Caco-2 (cell line): ENCODE data around the gene NDUFV3. TPM values are rescaled to one million over a fixed set of nuclear protein-coding genes. Genes with fewer than 3 reads are reported as not detected.
A peak's percentile ranks its signal among the peaks of the same experiment; 100 is the strongest.

Experiments
- BruUV-seq: library from RNA; stranded (reverse); fragments of 400-500 nt; replicated peaks from 2 replicates; lab custom pipeline; 2021; lab: Mats Ljungman, UMichigan
- CTCF ChIA-PET: fragments of 300-600 bp; sonication (Branson Sonifier 250); formaldehyde crosslinking; loops from one replicate; lab custom pipeline; 2022; ENCODE audit warnings: antibody characterized with exemption; lab: Charles Lee
- POLR2A ChIA-PET: fragments of 300-600 bp; sonication (Branson Sonifier 250); formaldehyde crosslinking; loops from one replicate; lab custom pipeline; 2022; ENCODE audit warnings: antibody characterized with exemption; lab: Charles Lee
- DNase-seq, 2 experiments: peaks; one replicate each; pipeline versions ENCODE4 v3.0.0 to v3.0.0-alpha.2; 2020 to 2022
- H3K27me3 ChIP-seq: replicated peaks from 2 replicates; pipeline ENCODE4 v1.6.0; 2011; ENCODE audit warnings: low read length; ENCODE audit not compliant: control insufficient read depth, insufficient read depth
- H3K36me3 ChIP-seq: 2 replicates; pipeline ENCODE4 v1.5.1; 2011; ENCODE audit warnings: low read length; ENCODE audit not compliant: control insufficient read depth, insufficient read depth
- H3K4me1 ChIP-seq: fragments of 250-450 bp; sonication (Bioruptor Pico); 2 replicates; pipeline ENCODE4 v1.5.1; 2020; ENCODE audit warnings: mild to moderate bottlenecking
- H3K4me3 ChIP-seq: 2 replicates; pipeline ENCODE4 v1.5.1; 2011; ENCODE audit warnings: low read depth, mild to moderate bottlenecking, control low read depth, low read length
- H3K9me3 ChIP-seq: fragments of 250-450 bp; sonication (Bioruptor Pico); 2 replicates; pipeline ENCODE4 v1.5.1; 2020; ENCODE audit warnings: mild to moderate bottlenecking, moderate library complexity
- H3K27ac Mint-ChIP-seq: one replicate; pipeline ENCODE4 v1.8.0; 2022; ENCODE audit warnings: mixed read lengths; ENCODE audit not compliant: unreplicated experiment
- H3K27me3 Mint-ChIP-seq: one replicate; pipeline ENCODE4 v1.8.0; 2022; ENCODE audit warnings: mixed read lengths; ENCODE audit not compliant: insufficient read depth, unreplicated experiment
- H3K36me3 Mint-ChIP-seq: one replicate; pipeline ENCODE4 v1.8.0; 2022; ENCODE audit warnings: mild to moderate bottlenecking, mixed read lengths; ENCODE audit not compliant: insufficient read depth, unreplicated experiment
- H3K4me1 Mint-ChIP-seq: one replicate; pipeline ENCODE4 v1.8.0; 2022; ENCODE audit warnings: low read depth, mixed read lengths; ENCODE audit not compliant: unreplicated experiment
- H3K4me3 Mint-ChIP-seq: one replicate; pipeline ENCODE4 v1.8.0; 2022; ENCODE audit warnings: mild to moderate bottlenecking, moderate library complexity, mixed read lengths; ENCODE audit not compliant: unreplicated experiment
- H3K9me3 Mint-ChIP-seq: one replicate; pipeline ENCODE4 v1.8.0; 2022; ENCODE audit warnings: mixed read lengths; ENCODE audit not compliant: unreplicated experiment
- intact Hi-C: fragments of 100-400 bp; cut with micrococcal nuclease; formaldehyde crosslinking; loops from one replicate; pipeline ENCODE4 v1.10.0; 2022; ENCODE audit not compliant: unreplicated experiment
- total RNA-seq: library from RNA; stranded (reverse); gene quantifications from 2 replicates; pipeline ENCODE4 v1.2.3, GENCODE V29; 2022
- TF ChIP-seq, protein P1 (sequence below), 2 experiments: fragments of 200-600 bp in 1 of 2; IDR thresholded peaks; 1 replicate in 1 of 2; 2 replicates in 1 of 2; pipeline versions ENCODE4 v1.5.1 to v1.8.0; 2011 to 2022; ENCODE audit warnings: antibody characterized with exemption in 1 of 2, control low read depth in 1 of 2, inconsistent platforms in 1 of 2, low read depth in 1 of 2, low read length in 1 of 2, mild to moderate bottlenecking in 1 of 2, moderate library complexity in 1 of 2; ENCODE audit not compliant: insufficient read depth in 1 of 2, severe bottlenecking in 1 of 2, unreplicated experiment in 1 of 2

The NDUFV3 gene
- total RNA-seq, 1 experiment from 2014 or later, result 32.5 TPM

DNA sequence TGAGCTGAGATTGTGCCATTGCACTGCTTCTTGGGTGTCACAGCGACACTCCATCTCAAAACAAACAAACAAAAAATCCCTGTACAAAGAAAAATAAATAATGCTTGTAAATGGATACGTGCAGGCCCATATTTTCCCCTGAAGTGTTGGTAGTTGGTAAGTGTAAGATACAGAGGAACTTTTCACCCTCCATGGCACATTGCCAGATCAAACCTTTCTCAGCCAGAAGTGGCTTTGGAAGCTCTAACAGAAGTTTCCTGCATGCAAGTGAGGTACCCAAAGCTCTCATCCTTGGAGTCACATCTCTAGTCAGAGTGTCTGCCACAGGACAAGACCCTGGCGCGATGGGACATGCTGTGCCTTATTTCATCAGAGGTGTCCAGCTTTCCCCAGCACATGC lies 7.3 kb downstream of the NDUFV3 start:
- CTCF ChIA-PET, result no interaction called here
- H3K4me3 ChIP-seq, result no peak overlapping the region
- Mint-ChIP-seq H3K9me3 (no peaks in the 10 kb centered on the region), H3K4me3 (no peak overlapping the region), H3K36me3 (peaks cover 61% of the 10 kb centered on the region), H3K27ac (no peak overlapping the region), H3K4me1 (no peaks in the 10 kb centered on the region), H3K27me3 (no peaks in the 10 kb centered on the region)
- H3K36me3 ChIP-seq, result peaks cover 2% of the 10 kb centered on the region
- no peaks in the 10 kb centered on the region for H3K9me3 ChIP-seq
- DNase-seq, result no peak
- POLR2A ChIA-PET, result interaction anchor here (0.5 kb wide), 1 partner anchor 31 kb away, joined by 3 read pairs; no protein-coding TSS in a partner anchor
- no TSS peak for BruUV-seq
- H3K4me1 ChIP-seq, result no peaks in the 10 kb centered on the region
- H3K27me3 ChIP-seq, result no peaks in the 10 kb centered on the region
- intact Hi-C loops, result no loop called here
- TF ChIP-seq, protein P1, sequence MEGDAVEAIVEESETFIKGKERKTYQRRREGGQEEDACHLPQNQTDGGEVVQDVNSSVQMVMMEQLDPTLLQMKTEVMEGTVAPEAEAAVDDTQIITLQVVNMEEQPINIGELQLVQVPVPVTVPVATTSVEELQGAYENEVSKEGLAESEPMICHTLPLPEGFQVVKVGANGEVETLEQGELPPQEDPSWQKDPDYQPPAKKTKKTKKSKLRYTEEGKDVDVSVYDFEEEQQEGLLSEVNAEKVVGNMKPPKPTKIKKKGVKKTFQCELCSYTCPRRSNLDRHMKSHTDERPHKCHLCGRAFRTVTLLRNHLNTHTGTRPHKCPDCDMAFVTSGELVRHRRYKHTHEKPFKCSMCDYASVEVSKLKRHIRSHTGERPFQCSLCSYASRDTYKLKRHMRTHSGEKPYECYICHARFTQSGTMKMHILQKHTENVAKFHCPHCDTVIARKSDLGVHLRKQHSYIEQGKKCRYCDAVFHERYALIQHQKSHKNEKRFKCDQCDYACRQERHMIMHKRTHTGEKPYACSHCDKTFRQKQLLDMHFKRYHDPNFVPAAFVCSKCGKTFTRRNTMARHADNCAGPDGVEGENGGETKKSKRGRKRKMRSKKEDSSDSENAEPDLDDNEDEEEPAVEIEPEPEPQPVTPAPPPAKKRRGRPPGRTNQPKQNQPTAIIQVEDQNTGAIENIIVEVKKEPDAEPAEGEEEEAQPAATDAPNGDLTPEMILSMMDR (IDR thresholded peaks at IDR 0.05; ENCODE audit: insufficient read depth in 1 of 2, low read depth in 1 of 2, low read length in 1 of 2, severe bottlenecking in 1 of 2, unreplicated experiment in 1 of 2), result no peak

DNA sequence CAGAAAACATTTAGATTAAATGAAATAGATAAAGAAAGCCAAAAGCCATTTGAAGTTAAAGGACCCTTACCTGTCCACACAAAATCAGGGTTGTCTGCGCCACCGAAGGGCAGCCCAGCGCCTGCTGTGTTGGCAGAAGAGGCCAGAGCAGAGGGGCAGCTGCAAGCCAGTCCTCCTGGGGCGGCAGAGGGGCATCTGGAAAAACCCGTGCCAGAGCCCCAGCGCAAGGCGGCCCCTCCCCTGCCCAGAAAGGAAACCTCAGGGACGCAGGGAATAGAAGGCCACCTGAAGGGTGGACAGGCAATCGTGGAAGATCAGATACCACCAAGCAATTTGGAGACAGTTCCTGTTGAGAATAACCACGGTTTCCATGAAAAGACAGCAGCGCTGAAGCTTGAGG lies 10.7 kb downstream of the NDUFV3 start:
- no peaks in the 10 kb centered on the region for H3K27me3 ChIP-seq
- peaks cover 64% of the 10 kb centered on the region for H3K36me3 Mint-ChIP-seq
- no peak for DNase-seq
- no peaks in the 10 kb centered on the region for H3K27me3 Mint-ChIP-seq
- H3K36me3 ChIP-seq, result peaks cover 2% of the 10 kb centered on the region
- TSS peak; percentile 12 for BruUV-seq
- H3K4me3 ChIP-seq, result no peak overlapping the region
- no peak overlapping the region for H3K27ac Mint-ChIP-seq
- H3K9me3 ChIP-seq, result no peaks in the 10 kb centered on the region
- H3K9me3 Mint-ChIP-seq, result no peaks in the 10 kb centered on the region
- POLR2A ChIA-PET, result no interaction called here
- no peaks in the 10 kb centered on the region for H3K4me1 Mint-ChIP-seq
- TF ChIP-seq, protein P1 (IDR thresholded peaks at IDR 0.05; ENCODE audit: insufficient read depth in 1 of 2, low read depth in 1 of 2, low read length in 1 of 2, severe bottlenecking in 1 of 2, unreplicated experiment in 1 of 2), result no peak
- no peaks in the 10 kb centered on the region for H3K4me1 ChIP-seq
- H3K4me3 Mint-ChIP-seq, result no peak overlapping the region
- intact Hi-C loops, result no loop called here
- CTCF ChIA-PET, result no interaction called here

DNA sequence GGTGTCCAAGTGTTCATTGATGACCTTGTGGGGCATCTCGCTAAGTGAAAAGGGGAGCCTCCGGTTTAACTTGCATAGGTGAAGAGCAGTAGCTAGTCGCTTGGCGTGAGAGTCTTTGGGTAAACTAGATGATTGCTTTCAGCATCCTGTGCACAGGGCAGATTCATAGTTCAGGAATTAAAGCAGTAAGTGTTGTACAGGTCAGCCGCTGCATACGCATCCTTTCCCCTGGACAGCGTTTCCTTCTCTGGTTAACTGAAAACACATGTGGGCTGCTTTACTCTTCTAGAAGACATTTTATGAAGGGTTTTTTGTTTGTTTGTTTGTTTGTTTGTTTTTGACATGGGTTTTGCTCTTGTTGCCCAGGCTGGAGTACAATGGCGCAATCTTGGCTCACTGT lies 12.1 kb downstream of the NDUFV3 start:
- peaks cover 2% of the 10 kb centered on the region for H3K36me3 ChIP-seq
- H3K4me3 ChIP-seq, result no peak overlapping the region
- Mint-ChIP-seq H3K4me1 (no peaks in the 10 kb centered on the region), H3K27ac (no peak overlapping the region), H3K4me3 (no peak overlapping the region), H3K36me3 (peaks cover 69% of the 10 kb centered on the region), H3K27me3 (no peaks in the 10 kb centered on the region), H3K9me3 (no peaks in the 10 kb centered on the region)
- ChIA-PET CTCF (no interaction called here), POLR2A (no interaction called here)
- no peak for DNase-seq
- H3K27me3 ChIP-seq, result no peaks in the 10 kb centered on the region
- no TSS peak for BruUV-seq
- H3K9me3 ChIP-seq, result no peaks in the 10 kb centered on the region
- H3K4me1 ChIP-seq, result no peaks in the 10 kb centered on the region
- intact Hi-C loops, result no loop called here
- TF ChIP-seq, protein P1 (IDR thresholded peaks at IDR 0.05; ENCODE audit: insufficient read depth in 1 of 2, low read depth in 1 of 2, low read length in 1 of 2, severe bottlenecking in 1 of 2, unreplicated experiment in 1 of 2), result no peak
